ENCODE results near the gene OR6S1.
A peak's percentile ranks its signal among the peaks of the same experiment; 100 is the strongest.

The OR6S1 gene

GRCh38 chr14:20683891-20684661 lies 42.6 kb upstream of the OR6S1 start, which contains the start of gene RNASE4 (continued):
- no peak for TF ChIP-seq AEBP2 (tag by site-specific recombination; IDR thresholded peaks at IDR 0.05; ENCODE audit: borderline replicate concordance)
- no peak for TF ChIP-seq ZNF521 (tag by site-specific recombination; IDR thresholded peaks at IDR 0.05)
- TF ChIP-seq ZNF600 (tag by site-specific recombination; IDR thresholded peaks at IDR 0.05), result peak; percentile 92
- peak; percentile 59; the same call in 1 of the 2 replicates for TF ChIP-seq INSM2 (tag by site-specific recombination; IDR thresholded peaks at IDR 0.05)
- peak; percentile 1; the same call in 1 of the 2 replicates for TF ChIP-seq ZNF37A (tag by site-specific recombination; IDR thresholded peaks at IDR 0.05)
- TF ChIP-seq TRIM28 (IDR thresholded peaks at IDR 0.05; ENCODE audit: borderline replicate concordance, low read length), result peak; percentile 37; the same call in 1 of the 2 replicates
- TF ChIP-seq ZNF555 (tag by site-specific recombination; conservative IDR thresholded peaks at IDR 0.05), result no peak
- TF ChIP-seq KLF8 (tag by site-specific recombination; IDR thresholded peaks at IDR 0.05), result peak; percentile 93
- TF ChIP-seq ZNF548 (tag by site-specific recombination; IDR thresholded peaks at IDR 0.05), result no peak
- no peak for TF ChIP-seq ZNF76 (tag by site-specific recombination; IDR thresholded peaks at IDR 0.05; ENCODE audit: borderline replicate concordance, low read depth)
- TF ChIP-seq FEZF1 (tag by site-specific recombination; IDR thresholded peaks at IDR 0.05), result 0 out of 2 replicates have a peak, but pooled peaks have one; percentile 4
- TF ChIP-seq ZNF214 (tag by site-specific recombination; IDR thresholded peaks at IDR 0.05; ENCODE audit: borderline replicate concordance), result no peak
- TF ChIP-seq ZNF544 (tag by site-specific recombination; IDR thresholded peaks at IDR 0.05), result no peak
- peak; percentile 65 for TF ChIP-seq ZNF2 (tag by site-specific recombination; IDR thresholded peaks at IDR 0.05)
- 0 out of 2 replicates have a peak, but pooled peaks have one; percentile 43 for TF ChIP-seq OVOL3 (tag by site-specific recombination; IDR thresholded peaks at IDR 0.05)
- TF ChIP-seq, protein P1, sequence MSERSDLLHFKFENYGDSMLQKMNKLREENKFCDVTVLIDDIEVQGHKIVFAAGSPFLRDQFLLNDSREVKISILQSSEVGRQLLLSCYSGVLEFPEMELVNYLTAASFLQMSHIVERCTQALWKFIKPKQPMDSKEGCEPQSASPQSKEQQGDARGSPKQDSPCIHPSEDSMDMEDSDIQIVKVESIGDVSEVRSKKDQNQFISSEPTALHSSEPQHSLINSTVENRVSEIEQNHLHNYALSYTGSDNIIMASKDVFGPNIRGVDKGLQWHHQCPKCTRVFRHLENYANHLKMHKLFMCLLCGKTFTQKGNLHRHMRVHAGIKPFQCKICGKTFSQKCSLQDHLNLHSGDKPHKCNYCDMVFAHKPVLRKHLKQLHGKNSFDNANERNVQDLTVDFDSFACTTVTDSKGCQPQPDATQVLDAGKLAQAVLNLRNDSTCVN (tag by site-specific recombination; optimal IDR thresholded peaks at IDR 0.05), result peak; percentile 82
- TF ChIP-seq, protein P2, sequence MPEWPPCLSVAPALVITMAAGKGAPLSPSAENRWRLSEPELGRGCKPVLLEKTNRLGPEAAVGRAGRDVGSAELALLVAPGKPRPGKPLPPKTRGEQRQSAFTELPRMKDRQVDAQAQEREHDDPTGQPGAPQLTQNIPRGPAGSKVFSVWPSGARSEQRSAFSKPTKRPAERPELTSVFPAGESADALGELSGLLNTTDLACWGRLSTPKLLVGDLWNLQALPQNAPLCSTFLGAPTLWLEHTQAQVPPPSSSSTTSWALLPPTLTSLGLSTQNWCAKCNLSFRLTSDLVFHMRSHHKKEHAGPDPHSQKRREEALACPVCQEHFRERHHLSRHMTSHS (tag by site-specific recombination; IDR thresholded peaks at IDR 0.05), result no peak
- TF ChIP-seq, protein P3, sequence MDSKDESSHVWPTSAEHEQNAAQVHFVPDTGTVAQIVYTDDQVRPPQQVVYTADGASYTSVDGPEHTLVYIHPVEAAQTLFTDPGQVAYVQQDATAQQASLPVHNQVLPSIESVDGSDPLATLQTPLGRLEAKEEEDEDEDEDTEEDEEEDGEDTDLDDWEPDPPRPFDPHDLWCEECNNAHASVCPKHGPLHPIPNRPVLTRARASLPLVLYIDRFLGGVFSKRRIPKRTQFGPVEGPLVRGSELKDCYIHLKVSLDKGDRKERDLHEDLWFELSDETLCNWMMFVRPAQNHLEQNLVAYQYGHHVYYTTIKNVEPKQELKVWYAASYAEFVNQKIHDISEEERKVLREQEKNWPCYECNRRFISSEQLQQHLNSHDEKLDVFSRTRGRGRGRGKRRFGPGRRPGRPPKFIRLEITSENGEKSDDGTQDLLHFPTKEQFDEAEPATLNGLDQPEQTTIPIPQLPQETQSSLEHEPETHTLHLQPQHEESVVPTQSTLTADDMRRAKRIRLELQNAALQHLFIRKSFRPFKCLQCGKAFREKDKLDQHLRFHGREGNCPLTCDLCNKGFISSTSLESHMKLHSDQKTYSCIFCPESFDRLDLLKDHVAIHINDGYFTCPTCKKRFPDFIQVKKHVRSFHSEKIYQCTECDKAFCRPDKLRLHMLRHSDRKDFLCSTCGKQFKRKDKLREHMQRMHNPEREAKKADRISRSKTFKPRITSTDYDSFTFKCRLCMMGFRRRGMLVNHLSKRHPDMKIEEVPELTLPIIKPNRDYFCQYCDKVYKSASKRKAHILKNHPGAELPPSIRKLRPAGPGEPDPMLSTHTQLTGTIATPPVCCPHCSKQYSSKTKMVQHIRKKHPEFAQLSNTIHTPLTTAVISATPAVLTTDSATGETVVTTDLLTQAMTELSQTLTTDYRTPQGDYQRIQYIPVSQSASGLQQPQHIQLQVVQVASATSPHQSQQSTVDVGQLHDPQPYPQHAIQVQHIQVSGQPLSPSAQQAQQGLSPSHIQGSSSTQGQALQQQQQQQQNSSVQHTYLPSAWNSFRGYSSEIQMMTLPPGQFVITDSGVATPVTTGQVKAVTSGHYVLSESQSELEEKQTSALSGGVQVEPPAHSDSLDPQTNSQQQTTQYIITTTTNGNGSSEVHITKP (tag by site-specific recombination; IDR thresholded peaks at IDR 0.05), result peak; percentile 81
- no peak for TF ChIP-seq MEIS1 (CRISPR knock-in tag; IDR thresholded peaks at IDR 0.05; ENCODE audit: borderline replicate concordance)
- TF ChIP-seq ZNF366 (tag by site-specific recombination; conservative IDR thresholded peaks at IDR 0.05), result no peak
- no peak for TF ChIP-seq ZNF132 (tag by site-specific recombination; IDR thresholded peaks at IDR 0.05; ENCODE audit: borderline replicate concordance)
- peak; percentile 85 for TF ChIP-seq ZBTB20 (tag by site-specific recombination; IDR thresholded peaks at IDR 0.05)
- peak; percentile 42; the same call in 1 of the 2 replicates for TF ChIP-seq BCL11A (tag by site-specific recombination; IDR thresholded peaks at IDR 0.05; ENCODE audit: low read depth)
- TF ChIP-seq GLIS1 (tag by site-specific recombination; IDR thresholded peaks at IDR 0.05), result peak; percentile 81
- TF ChIP-seq ZNF558 (tag by site-specific recombination; IDR thresholded peaks at IDR 0.05), result peak; percentile 46; the same call in 1 of the 2 replicates
- TF ChIP-seq SP3 (tag by site-specific recombination; IDR thresholded peaks at IDR 0.05), result peak; percentile 86; the same call in 1 of the 2 replicates
- TF ChIP-seq SP7 (tag by site-specific recombination; IDR thresholded peaks at IDR 0.05), result peak; percentile 57
- no peak for TF ChIP-seq ZNF350 (tag by site-specific recombination; IDR thresholded peaks at IDR 0.05)
- peak; percentile 92 for TF ChIP-seq PATZ1 (tag by site-specific recombination; IDR thresholded peaks at IDR 0.05)

Measured in HEK293 (cell line).